Measurements from ENCODE around the gene VPS37D.

- TF ChIP-seq BHLHE40 (IDR thresholded peaks at IDR 0.05; ENCODE audit: borderline replicate concordance) (no peak), ZNF384 (IDR thresholded peaks at IDR 0.05) (no peak), SP1 (IDR thresholded peaks at IDR 0.05) (no peak), TARDBP (IDR thresholded peaks at IDR 0.05) (no peak), SUZ12 (IDR thresholded peaks at IDR 0.05) (no peak), FOXK2 (IDR thresholded peaks at IDR 0.05) (no peak)
Measured at GRCh38 chr7:73633844-73634243, 33.8 kb upstream of the VPS37D start.
